Frontal cortex (tissue), 4 donors: Measurements from ENCODE around the gene ZNF644. TPM values are rescaled to one million over a fixed set of nuclear protein-coding genes. Genes with fewer than 3 reads are reported as not detected.
"Not testable (repeated sequence)": the region's sequence is repeated elsewhere in the genome, so short reads cannot be mapped to it uniquely, and the experiment has no call there.

Source experiments
- DNase-seq, 2 donors: peaks; one replicate each; pipeline ENCODE4 v3.0.0; 2012; ENCODE audit warnings: low spot score in 2 of 2
- FAIRE-seq: peaks from 2 replicates; lab custom pipeline; 2012; peaks lifted over from hg19 to GRCh38; lab: Jason Lieb, UNC
- total RNA-seq: library from RNA; depleted of rRNA; stranded (reverse); fragments of >200 nt; gene quantifications from one replicate; pipeline ENCODE4 v1.2.3, GENCODE V29; 2014
- donor health status: control.
- donor health status: control.
- donor health status: control.

ZNF644 gene
- total RNA-seq, 1 donor from 2014 or later = 281 TPM

- FAIRE-seq = no peak
- no peak for DNase-seq
Measured at GRCh38 chr1:90945287-90945686, 76.5 kb downstream of the ZNF644 start.

- FAIRE-seq = no peak
- DNase-seq = no peak
Measured at GRCh38 chr1:90943966-90944365, 77.9 kb downstream of the ZNF644 start.

- FAIRE-seq (no peak), DNase-seq (no peak)
Measured at GRCh38 chr1:90940746-90941145, 81.1 kb downstream of the ZNF644 start.

- DNase-seq = no peak
- FAIRE-seq = no peak
Measured at GRCh38 chr1:90936731-90937130, 85.1 kb downstream of the ZNF644 start.

GRCh38 chr1:90936061-90936460 lies 85.8 kb downstream of the ZNF644 start:
- DNase-seq (no peak), FAIRE-seq (no peak)

- DNase-seq, FAIRE-seq: not testable (repeated sequence)
Measured at GRCh38 chr1:90928231-90928630, 93.6 kb downstream of the ZNF644 start.

- FAIRE-seq, DNase-seq: not testable (repeated sequence)
Measured at GRCh38 chr1:90927674-90928073, 94.2 kb downstream of the ZNF644 start.

- FAIRE-seq (no peak), DNase-seq (no peak)
Measured at GRCh38 chr1:90926971-90927370, 94.9 kb downstream of the ZNF644 start.

- FAIRE-seq = no peak
- no peak for DNase-seq
Measured at GRCh38 chr1:90925928-90926869, 95.6 kb downstream of the ZNF644 start.

- DNase-seq = no peak
- FAIRE-seq = no peak
Measured at GRCh38 chr1:90924982-90925381, 96.9 kb downstream of the ZNF644 start.

- DNase-seq (no peak), FAIRE-seq (no peak)
Measured at GRCh38 chr1:90922996-90923395, 98.8 kb downstream of the ZNF644 start.

GRCh38 chr1:90922202-90922601 lies 99.6 kb downstream of the ZNF644 start:
- no peak for FAIRE-seq
- no peak for DNase-seq

- DNase-seq (no peak), FAIRE-seq (no peak)
Measured at GRCh38 chr1:90919900-90920299, 101.9 kb downstream of the ZNF644 start.

- DNase-seq (no peak), FAIRE-seq (no peak)
Measured at GRCh38 chr1:90919190-90919719, 102.6 kb downstream of the ZNF644 start.

- DNase-seq (no peak), FAIRE-seq (peak; percentile 66)
Measured at GRCh38 chr1:90911353-90911752, 110.5 kb downstream of the ZNF644 start.

GRCh38 chr1:90902672-90903071 lies 119.2 kb downstream of the ZNF644 start:
- FAIRE-seq = no peak

GRCh38 chr1:90899263-90899662 lies 122.6 kb downstream of the ZNF644 start:
- DNase-seq = no peak
- FAIRE-seq = no peak

More at GRCh38 chr1:90902672-90903071, 119.2 kb downstream of the ZNF644 start:
- no peak for DNase-seq

GRCh38 chr1:90893679-90894078 lies 128.2 kb downstream of the ZNF644 start:
- not testable (repeated sequence) for DNase-seq, FAIRE-seq

- not testable (repeated sequence) for FAIRE-seq, DNase-seq
Measured at GRCh38 chr1:90892884-90893283, 129.0 kb downstream of the ZNF644 start.

GRCh38 chr1:90892196-90892595 lies 129.6 kb downstream of the ZNF644 start:
- not testable (repeated sequence) for DNase-seq, FAIRE-seq

- not testable (repeated sequence) for DNase-seq, FAIRE-seq
Measured at GRCh38 chr1:90891756-90892155, 130.1 kb downstream of the ZNF644 start.
